Measurements from ENCODE around the gene LRRN3. TPM values are rescaled to one million over a fixed set of nuclear protein-coding genes. Genes with fewer than 3 reads are reported as not detected.

LRRN3 gene
- total RNA-seq, 1 donor from 2014 or later = 0.40 TPM

- intact Hi-C loops (cut with DNase I) = no loop called here
- DNase-seq (ENCODE audit: low spot score) = no peak
These were observed 55.2 kb downstream of the LRRN3 start for GRCh38 chr7:111146136-111146535.

- intact Hi-C loops (cut with DNase I) = no loop called here
- no peak for DNase-seq (ENCODE audit: low spot score)
These were observed 57.0 kb downstream of the LRRN3 start for GRCh38 chr7:111147708-111148533.

DNA sequence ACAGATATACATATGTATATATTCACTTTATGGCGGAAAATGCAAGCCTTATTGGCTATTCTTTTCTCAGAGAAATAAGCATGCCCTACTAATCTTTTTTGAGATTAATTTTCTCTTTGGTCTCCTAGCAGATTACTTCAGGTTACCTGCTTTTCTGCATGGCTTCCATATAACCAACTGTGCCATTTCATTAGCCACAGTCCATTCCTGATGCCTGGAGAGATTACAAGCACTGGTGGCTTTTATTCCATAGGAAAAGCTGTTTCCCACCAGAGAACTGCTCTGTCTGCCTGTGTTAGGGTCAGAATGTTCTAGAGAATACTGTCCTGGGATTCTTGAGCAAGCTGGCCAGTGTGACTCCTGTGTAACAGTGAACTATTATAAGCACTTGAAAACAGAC lies 59.8 kb downstream of the LRRN3 start:
- DNase-seq (ENCODE audit: low spot score) = no peak
- intact Hi-C loops (cut with DNase I) = no loop called here

- intact Hi-C loops (cut with DNase I) = no loop called here
These were observed 68.5 kb downstream of the LRRN3 start for GRCh38 chr7:111159426-111159825.

GRCh38 chr7:111160297-111160696 lies 69.4 kb downstream of the LRRN3 start:
- no peak for DNase-seq (ENCODE audit: low spot score)
- intact Hi-C loops (cut with DNase I) = no loop called here

More at GRCh38 chr7:111159426-111159825, 68.5 kb downstream of the LRRN3 start:
- DNase-seq (ENCODE audit: low spot score) = no peak

GRCh38 chr7:111162692-111163091 lies 71.8 kb downstream of the LRRN3 start:
- intact Hi-C loops (cut with DNase I) = no loop called here
- no peak for DNase-seq (ENCODE audit: low spot score)

DNA sequence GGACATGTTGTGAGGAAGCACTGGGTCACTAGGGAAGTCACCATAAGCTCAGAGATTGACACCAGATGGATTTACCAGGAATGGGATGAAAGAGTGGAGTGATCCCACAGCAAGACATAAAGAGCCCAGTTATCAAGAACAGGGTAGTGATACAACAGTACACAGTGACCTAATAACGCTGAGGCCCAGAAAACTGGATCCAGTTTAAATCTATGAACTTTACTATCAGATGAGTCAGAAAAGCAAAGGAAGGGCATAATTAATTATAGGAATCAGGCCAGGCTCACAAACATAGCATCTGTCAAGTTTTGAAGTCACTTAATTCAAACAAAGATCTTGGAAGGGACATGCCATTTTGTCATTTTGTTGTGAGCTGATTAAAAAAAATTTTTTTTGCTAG lies 73.5 kb downstream of the LRRN3 start:
- no peak for DNase-seq (ENCODE audit: low spot score)
- intact Hi-C loops (cut with DNase I) = no loop called here

GRCh38 chr7:111168182-111168581 lies 77.3 kb downstream of the LRRN3 start:
- DNase-seq (ENCODE audit: low spot score) = no peak
- intact Hi-C loops (cut with DNase I) = no loop called here

GRCh38 chr7:111172564-111173257 lies 81.8 kb downstream of the LRRN3 start:
- intact Hi-C loops (cut with DNase I) = no loop called here
- no peak for DNase-seq (ENCODE audit: low spot score)

GRCh38 chr7:111173528-111173927 lies 82.6 kb downstream of the LRRN3 start:
- DNase-seq (ENCODE audit: low spot score) = no peak
- intact Hi-C loops (cut with DNase I) = no loop called here

GRCh38 chr7:111173990-111174389 lies 83.1 kb downstream of the LRRN3 start:
- intact Hi-C loops (cut with DNase I) = no loop called here
- DNase-seq (ENCODE audit: low spot score) = no peak

DNA sequence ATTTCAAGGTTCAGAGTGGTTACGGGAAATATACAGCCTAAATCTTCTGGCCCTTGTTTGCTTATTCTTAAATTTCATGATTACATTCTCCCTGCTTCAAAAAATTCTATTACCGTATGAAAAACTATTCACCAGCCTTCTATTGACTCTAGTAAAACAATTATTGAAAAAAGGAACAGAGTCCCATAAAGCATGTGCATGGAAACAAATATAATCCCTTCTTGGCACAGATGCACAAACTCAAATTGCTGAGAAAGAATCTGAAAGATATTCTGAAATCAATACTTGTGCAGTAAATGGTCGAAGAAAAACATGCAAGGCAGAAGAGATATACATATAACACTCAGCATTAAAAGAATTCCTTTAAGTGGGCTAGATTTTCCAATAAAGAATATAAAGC lies 83.6 kb downstream of the LRRN3 start:
- DNase-seq (ENCODE audit: low spot score) = no peak
- intact Hi-C loops (cut with DNase I) = no loop called here

Measured in cardiac septum (tissue), 1 donor.